ENCODE results near the gene B3GNT2. TPM values are rescaled to one million over a fixed set of nuclear protein-coding genes. Genes with fewer than 3 reads are reported as not detected.

B3GNT2 gene
- total and polyA plus RNA-seq, 2 experiments from 2014 or later, result 8.9 to 15.9 TPM

- DNase-seq (ENCODE audit: low read depth in 1 of 2, low spot score in 1 of 2), result no peak
- Histone ChIP-seq H3K27me3 (no peaks in the 10 kb centered on the region), H3K9me3 (ENCODE audit: low read depth) (no peaks in the 10 kb centered on the region), H3K36me3 (no peaks in the 10 kb centered on the region), H3K4me1 (ENCODE audit: low read depth) (peaks cover 7% of the 10 kb centered on the region), H3K27ac (no peak overlapping the region), H3K4me3 (no peak overlapping the region)
- TF ChIP-seq CTCF (IDR thresholded peaks at IDR 0.05; ENCODE audit: low read depth, low read length), result no peak
These were observed 7.5 kb downstream of the B3GNT2 start for GRCh38 chr2:62203459-62203858.

- no peak overlapping the region for H3K4me3 ChIP-seq
- H3K27ac ChIP-seq, result no peak overlapping the region
- TF ChIP-seq CTCF (IDR thresholded peaks at IDR 0.05; ENCODE audit: low read depth, low read length), result no peak
- no peaks in the 10 kb centered on the region for H3K27me3 ChIP-seq
- no peaks in the 10 kb centered on the region for H3K36me3 ChIP-seq
- peaks cover 6% of the 10 kb centered on the region for H3K4me1 ChIP-seq (ENCODE audit: low read depth)
- no peaks in the 10 kb centered on the region for H3K9me3 ChIP-seq (ENCODE audit: low read depth)
- no peak for DNase-seq (ENCODE audit: low read depth in 1 of 2, low spot score in 1 of 2)
These were observed 9.1 kb downstream of the B3GNT2 start for GRCh38 chr2:62204998-62205496.

GRCh38 chr2:62205554-62205953 lies 9.6 kb downstream of the B3GNT2 start:
- TF ChIP-seq CTCF (IDR thresholded peaks at IDR 0.05; ENCODE audit: low read depth, low read length), result no peak
- no peaks in the 10 kb centered on the region for H3K9me3 ChIP-seq (ENCODE audit: low read depth)
- no peaks in the 10 kb centered on the region for H3K36me3 ChIP-seq
- no peak overlapping the region for H3K4me3 ChIP-seq
- H3K4me1 ChIP-seq (ENCODE audit: low read depth), result peaks cover 6% of the 10 kb centered on the region
- DNase-seq (ENCODE audit: low read depth in 1 of 2, low spot score in 1 of 2), result no peak
- H3K27me3 ChIP-seq, result no peaks in the 10 kb centered on the region
- no peak overlapping the region for H3K27ac ChIP-seq

GRCh38 chr2:62206024-62206423 lies 10.1 kb downstream of the B3GNT2 start:
- Histone ChIP-seq H3K4me3 (no peak overlapping the region), H3K4me1 (ENCODE audit: low read depth) (peaks cover 6% of the 10 kb centered on the region)
- TF ChIP-seq CTCF (IDR thresholded peaks at IDR 0.05; ENCODE audit: low read depth, low read length), result no peak

GRCh38 chr2:62207491-62207890 lies 11.6 kb downstream of the B3GNT2 start:
- Histone ChIP-seq H3K4me3 (no peak overlapping the region), H3K4me1 (ENCODE audit: low read depth) (peaks cover 4% of the 10 kb centered on the region), H3K27ac (no peak overlapping the region), H3K36me3 (no peaks in the 10 kb centered on the region), H3K9me3 (ENCODE audit: low read depth) (no peaks in the 10 kb centered on the region), H3K27me3 (no peaks in the 10 kb centered on the region)
- TF ChIP-seq CTCF (IDR thresholded peaks at IDR 0.05; ENCODE audit: low read depth, low read length), result no peak
- DNase-seq (ENCODE audit: low read depth in 1 of 2, low spot score in 1 of 2), result no peak

More at GRCh38 chr2:62206024-62206423, 10.1 kb downstream of the B3GNT2 start:
- Histone ChIP-seq H3K27ac (no peak overlapping the region), H3K9me3 (ENCODE audit: low read depth) (no peaks in the 10 kb centered on the region), H3K27me3 (no peaks in the 10 kb centered on the region), H3K36me3 (no peaks in the 10 kb centered on the region)
- DNase-seq (ENCODE audit: low read depth in 1 of 2, low spot score in 1 of 2), result no peak
